Upper lobe of left lung (tissue), 6 donors: ENCODE results near the gene SCARB1. TPM values are rescaled to one million over a fixed set of nuclear protein-coding genes. Genes with fewer than 3 reads are reported as not detected.

Experiments
- ATAC-seq, 2 donors: fragments of 200-7000 bp; cut with Tn5 transposase; one replicate each; pipeline ENCODE4 v1.9.1; 2022; ENCODE audit warnings: mild to moderate bottlenecking in 2 of 2, moderate library complexity in 2 of 2; ENCODE audit not compliant: low FRiP score in 2 of 2
- DNase-seq, 2 donors: peaks; one replicate each; pipeline ENCODE4 v3.0.0-alpha.2; 2019 to 2020
- H3K27ac ChIP-seq, 4 donors: fragments of 200-600 bp; sonication (generic); one replicate each; pipeline ENCODE4 v1.5.1; 2016 to 2019
- H3K27me3 ChIP-seq, 4 donors: fragments of 200-600 bp; sonication (generic); one replicate each; pipeline ENCODE4 v1.5.1; 2017 to 2019
- H3K36me3 ChIP-seq, 4 donors: fragments of 200-600 bp; sonication (generic); one replicate each; pipeline ENCODE4 v1.5.1; 2016 to 2019
- H3K4me1 ChIP-seq, 4 donors: fragments of 200-600 bp; sonication (generic); one replicate each; pipeline ENCODE4 v1.5.1; 2018 to 2019
- H3K4me3 ChIP-seq, 4 donors: fragments of 200-600 bp; sonication (generic); one replicate each; pipeline ENCODE4 v1.5.1; 2017 to 2019; ENCODE audit warnings: mild to moderate bottlenecking in 2 of 4, moderate library complexity in 1 of 4
- H3K9me3 ChIP-seq, 4 donors: fragments of 200-600 bp; sonication (generic); one replicate each; pipeline ENCODE4 v1.5.1; 2018 to 2019
- EP300 ChIP-seq, 4 donors: sonication (generic); formaldehyde crosslinking; IDR thresholded peaks; one replicate each; pipeline ENCODE4 v1.5.1; 2017; ENCODE audit warnings: antibody characterized with exemption in 4 of 4, control low read depth in 2 of 4
- POLR2A ChIP-seq, 4 donors: fragments of 450-650 bp; IDR thresholded peaks; one replicate each; pipeline ENCODE4 v1.5.1; 2016 to 2017; ENCODE audit warnings: antibody characterized with exemption in 4 of 4, mild to moderate bottlenecking in 2 of 4
- POLR2AphosphoS5 ChIP-seq, 2 donors: sonication (generic); formaldehyde crosslinking; IDR thresholded peaks; one replicate each; pipeline ENCODE4 v1.5.1; 2017; ENCODE audit warnings: antibody characterized with exemption in 2 of 2
- WGBS, 2 donors: methylation state at CpG; one replicate each; pipeline ENCODE4 v1.1.5; 2017 to 2018; 5-methylcytosine and 5-hydroxymethylcytosine counted together
- total RNA-seq, 6 donors: library from RNA; depleted of rRNA in 4 of 6; stranded (reverse); fragments of >200 nt in 4 of 6; gene quantifications; one replicate each; pipeline versions ENCODE4 v1.1.0 to v1.2.1, GENCODE V29; 2016 to 2021
- TF ChIP-seq, protein P1 (sequence below), 6 experiments: fragments of 450-650 bp in 4 of 6; fragments of 200-600 bp in 2 of 6; sonication (generic) in 2 of 6; IDR thresholded peaks; one replicate each; pipeline ENCODE4 v1.5.1; 2016 to 2019; ENCODE audit warnings: antibody characterized with exemption in 6 of 6
- donor health status: DM: no; HTN: no; CAD: no; lungs with moderate emphysema.
- donor health status: DM: no; HTN: yes; CAD: no; lungs with severe emphysema.

The SCARB1 gene
- total RNA-seq, 6 donors from 2014 or later, result 10.0 to 51.3 (median 22.5) TPM

DNA sequence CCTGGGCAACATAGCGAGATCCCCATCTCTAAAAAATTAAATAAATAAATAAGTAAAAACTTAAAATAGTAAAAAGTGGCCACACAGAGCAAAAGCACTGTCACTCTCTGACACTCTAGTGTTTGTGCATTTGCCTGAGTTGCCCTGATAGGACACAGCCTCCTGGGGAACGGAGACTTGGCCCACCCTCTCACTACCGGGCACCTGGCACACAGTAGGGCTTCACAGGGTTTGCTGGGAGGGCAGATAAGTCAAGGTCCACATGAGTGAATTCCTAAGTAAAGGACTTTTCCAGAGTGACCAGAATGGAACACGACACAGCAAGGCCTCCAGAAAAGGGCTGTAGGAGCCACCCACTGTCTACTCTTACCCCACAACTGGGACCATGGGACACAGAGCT lies 54.3 kb downstream of the SCARB1 start:
- DNase-seq (no peak), ATAC-seq (no peak)
- Histone ChIP-seq H3K9me3 (no peaks in the 10 kb centered on the region), H3K4me3 (no peak overlapping the region), H3K36me3 (peaks cover 0 to 25% (median 4%) of the 10 kb centered on the region in 4 donors), H3K27ac (no peak overlapping the region), H3K4me1 (peaks cover 0 to 5% (median 4%) of the 10 kb centered on the region in 4 donors), H3K27me3 (no peaks in the 10 kb centered on the region)
- WGBS, 2 donors, result 93 to 94% methylated on average over 4 of the region's 4 CpGs
- TF ChIP-seq EP300 (IDR thresholded peaks at IDR 0.05) (no peak), POLR2AphosphoS5 (IDR thresholded peaks at IDR 0.05) (no peak), POLR2A (IDR thresholded peaks at IDR 0.05) (no peak)
- TF ChIP-seq, protein P1, sequence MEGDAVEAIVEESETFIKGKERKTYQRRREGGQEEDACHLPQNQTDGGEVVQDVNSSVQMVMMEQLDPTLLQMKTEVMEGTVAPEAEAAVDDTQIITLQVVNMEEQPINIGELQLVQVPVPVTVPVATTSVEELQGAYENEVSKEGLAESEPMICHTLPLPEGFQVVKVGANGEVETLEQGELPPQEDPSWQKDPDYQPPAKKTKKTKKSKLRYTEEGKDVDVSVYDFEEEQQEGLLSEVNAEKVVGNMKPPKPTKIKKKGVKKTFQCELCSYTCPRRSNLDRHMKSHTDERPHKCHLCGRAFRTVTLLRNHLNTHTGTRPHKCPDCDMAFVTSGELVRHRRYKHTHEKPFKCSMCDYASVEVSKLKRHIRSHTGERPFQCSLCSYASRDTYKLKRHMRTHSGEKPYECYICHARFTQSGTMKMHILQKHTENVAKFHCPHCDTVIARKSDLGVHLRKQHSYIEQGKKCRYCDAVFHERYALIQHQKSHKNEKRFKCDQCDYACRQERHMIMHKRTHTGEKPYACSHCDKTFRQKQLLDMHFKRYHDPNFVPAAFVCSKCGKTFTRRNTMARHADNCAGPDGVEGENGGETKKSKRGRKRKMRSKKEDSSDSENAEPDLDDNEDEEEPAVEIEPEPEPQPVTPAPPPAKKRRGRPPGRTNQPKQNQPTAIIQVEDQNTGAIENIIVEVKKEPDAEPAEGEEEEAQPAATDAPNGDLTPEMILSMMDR (IDR thresholded peaks at IDR 0.05), result no peak

DNA sequence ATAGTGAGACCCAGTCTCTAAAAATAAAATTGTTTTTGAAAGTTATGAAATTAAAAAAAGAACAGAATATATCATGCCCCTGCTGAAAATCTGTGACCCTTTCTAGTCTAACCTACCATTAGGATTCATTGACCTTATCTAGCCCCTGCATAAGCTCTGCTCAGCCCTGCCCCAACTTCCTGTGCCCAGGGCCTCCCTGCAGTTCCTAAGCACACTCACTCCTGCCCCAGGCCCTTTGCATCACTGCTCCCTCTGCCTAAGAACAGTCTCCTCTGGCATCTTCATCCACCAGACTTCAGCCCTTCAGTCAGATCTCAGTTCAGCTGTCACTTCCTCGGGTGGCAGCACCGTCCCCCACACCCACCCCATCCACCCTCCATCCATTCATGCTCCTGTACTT lies 55.4 kb downstream of the SCARB1 start:
- Histone ChIP-seq H3K9me3 (no peaks in the 10 kb centered on the region), H3K4me1 (peaks cover 0 to 12% (median 8%) of the 10 kb centered on the region in 4 donors), H3K36me3 (peaks cover 0 to 14% (median 0%) of the 10 kb centered on the region in 4 donors), H3K27ac (no peak overlapping the region), H3K27me3 (no peaks in the 10 kb centered on the region), H3K4me3 (no peak overlapping the region)
- WGBS, 2 donors, result 90 to 96% methylated on average over 2 of the region's 2 CpGs
- no peak for TF ChIP-seq POLR2A (IDR thresholded peaks at IDR 0.05)
- TF ChIP-seq, protein P1 (IDR thresholded peaks at IDR 0.05), result no peak
- TF ChIP-seq POLR2AphosphoS5 (IDR thresholded peaks at IDR 0.05), result no peak
- no peak for TF ChIP-seq EP300 (IDR thresholded peaks at IDR 0.05)
- ATAC-seq, result no peak
- DNase-seq, result no peak

DNA sequence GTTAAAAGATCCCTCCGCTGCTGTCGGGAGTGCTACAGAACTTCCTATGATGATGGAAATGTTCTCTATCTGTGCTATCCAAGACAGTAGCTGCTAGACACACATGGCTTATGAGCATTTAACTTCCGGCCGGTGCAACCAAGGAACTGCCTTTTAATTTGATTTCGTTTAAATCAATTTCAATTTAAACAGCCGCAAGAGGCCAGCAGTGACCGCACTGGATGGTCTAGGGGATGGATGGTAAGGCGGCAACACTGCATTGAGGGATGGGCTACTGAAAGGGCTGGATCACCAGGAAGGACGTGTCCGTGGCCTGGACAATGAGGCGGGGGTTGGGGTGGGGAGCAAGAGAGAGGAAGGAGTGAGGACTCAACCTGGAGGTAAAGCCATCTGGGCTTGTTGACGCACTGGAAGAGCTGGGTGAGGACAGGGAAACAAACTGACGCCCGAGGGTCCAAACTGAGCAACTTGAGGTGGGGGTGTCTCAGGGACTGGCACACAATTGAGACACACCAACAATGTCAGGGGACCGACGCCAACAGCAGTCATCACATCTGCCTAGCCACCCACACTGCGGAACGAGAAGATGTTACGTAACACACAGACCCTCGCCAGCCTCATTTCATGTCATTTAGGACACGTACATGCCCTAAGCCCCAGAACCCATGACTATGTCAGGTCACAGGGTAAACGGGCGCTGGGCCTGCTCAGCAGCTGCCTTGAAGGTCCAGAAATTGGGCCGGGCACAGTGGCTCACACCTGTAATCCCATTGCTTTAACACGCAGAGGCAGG lies 57.6 kb downstream of the SCARB1 start:
- no peak for TF ChIP-seq POLR2A (IDR thresholded peaks at IDR 0.05)
- no peak for TF ChIP-seq POLR2AphosphoS5 (IDR thresholded peaks at IDR 0.05)
- no peak for TF ChIP-seq EP300 (IDR thresholded peaks at IDR 0.05)
- TF ChIP-seq, protein P1 (IDR thresholded peaks at IDR 0.05), result no peak
- Histone ChIP-seq H3K9me3 (no peaks in the 10 kb centered on the region), H3K27me3 (no peaks in the 10 kb centered on the region), H3K36me3 (peaks cover 0 to 4% (median 0%) of the 10 kb centered on the region in 4 donors), H3K4me3 (no peak overlapping the region), H3K27ac (no peak overlapping the region), H3K4me1 (peaks cover 0 to 12% (median 8%) of the 10 kb centered on the region in 4 donors)
- ATAC-seq, result no peak
- no peak for DNase-seq
- WGBS, 2 donors, result 92 to 94% methylated on average over 25 of the region's 25 CpGs

DNA sequence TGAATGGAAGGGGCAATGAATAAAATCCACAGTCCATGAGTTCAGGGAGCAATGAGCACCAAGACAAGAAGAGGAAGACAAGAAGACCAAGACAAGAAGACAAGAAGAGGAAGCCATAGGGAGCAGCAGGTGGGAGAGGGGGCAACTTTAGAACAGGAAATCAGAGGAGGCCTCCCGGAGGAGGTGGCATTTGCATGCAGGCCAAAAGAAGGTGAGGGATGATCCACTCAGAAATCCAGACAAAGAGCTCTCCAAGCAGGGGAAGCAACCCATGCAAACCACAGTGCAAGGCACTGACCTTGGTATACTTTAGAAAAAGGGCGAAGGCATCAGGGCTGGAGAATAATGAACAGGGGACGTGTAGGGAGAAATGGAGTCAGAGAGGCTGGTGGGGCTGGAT lies 58.6 kb downstream of the SCARB1 start:
- Histone ChIP-seq H3K27ac (no peak overlapping the region), H3K36me3 (peaks cover 0 to 4% (median 0%) of the 10 kb centered on the region in 4 donors), H3K9me3 (no peaks in the 10 kb centered on the region), H3K27me3 (no peaks in the 10 kb centered on the region), H3K4me1 (peaks cover 0 to 12% (median 8%) of the 10 kb centered on the region in 4 donors), H3K4me3 (no peak overlapping the region)
- no peak for ATAC-seq
- WGBS, 2 donors, result 91 to 98% methylated on average over 3 of the region's 3 CpGs
- DNase-seq, result no peak
- no peak for TF ChIP-seq POLR2A (IDR thresholded peaks at IDR 0.05)
- TF ChIP-seq, protein P1 (IDR thresholded peaks at IDR 0.05), result no peak
- no peak for TF ChIP-seq POLR2AphosphoS5 (IDR thresholded peaks at IDR 0.05)
- no peak for TF ChIP-seq EP300 (IDR thresholded peaks at IDR 0.05)
